Body of pancreas (tissue), 4 donors: ENCODE results near the gene PKM.

Experiments used
- POLR2A ChIP-seq, 3 donors: fragments of 450-650 bp; IDR thresholded peaks; one replicate each; pipeline ENCODE4 v1.6.1; 2016; ENCODE audit warnings: antibody characterized with exemption in 3 of 3, mild to moderate bottlenecking in 2 of 3
- TF ChIP-seq, protein P1 (sequence below), 7 experiments: fragments of 450-650 bp in 4 of 7; fragments of 200-600 bp in 3 of 7; sonication (generic) in 3 of 7; IDR thresholded peaks; one replicate each; pipeline ENCODE4 v1.5.1; 2016 to 2019; ENCODE audit warnings: antibody characterized with exemption in 7 of 7

DNA sequence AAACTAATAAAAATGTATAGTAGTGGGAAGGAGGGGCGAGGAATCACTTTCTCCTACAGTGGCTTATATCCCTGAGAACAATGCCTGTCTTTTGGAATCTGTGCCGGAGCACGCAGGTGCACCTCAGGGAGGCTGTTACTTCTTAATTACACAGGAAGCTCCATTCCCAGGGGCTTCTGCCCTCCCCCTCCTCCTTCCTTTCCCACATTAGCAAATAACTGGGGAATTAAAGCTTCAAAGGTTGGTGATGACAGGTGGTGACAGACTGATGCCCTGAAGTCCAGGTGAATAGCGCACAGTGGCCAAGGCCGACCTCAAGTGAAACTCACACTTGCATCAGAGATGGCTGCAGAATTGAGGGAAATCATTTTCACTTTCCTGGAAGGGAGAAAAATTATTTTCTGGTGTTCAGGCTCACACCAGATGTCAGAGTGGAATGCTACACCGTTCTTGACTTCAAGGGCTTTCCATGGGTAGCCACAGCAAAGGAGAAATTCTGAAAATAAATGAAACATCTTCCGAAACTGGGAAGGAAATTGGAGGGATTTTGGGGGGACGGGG, 37.1 kb downstream of the PKM start:
- TF ChIP-seq, protein P1, sequence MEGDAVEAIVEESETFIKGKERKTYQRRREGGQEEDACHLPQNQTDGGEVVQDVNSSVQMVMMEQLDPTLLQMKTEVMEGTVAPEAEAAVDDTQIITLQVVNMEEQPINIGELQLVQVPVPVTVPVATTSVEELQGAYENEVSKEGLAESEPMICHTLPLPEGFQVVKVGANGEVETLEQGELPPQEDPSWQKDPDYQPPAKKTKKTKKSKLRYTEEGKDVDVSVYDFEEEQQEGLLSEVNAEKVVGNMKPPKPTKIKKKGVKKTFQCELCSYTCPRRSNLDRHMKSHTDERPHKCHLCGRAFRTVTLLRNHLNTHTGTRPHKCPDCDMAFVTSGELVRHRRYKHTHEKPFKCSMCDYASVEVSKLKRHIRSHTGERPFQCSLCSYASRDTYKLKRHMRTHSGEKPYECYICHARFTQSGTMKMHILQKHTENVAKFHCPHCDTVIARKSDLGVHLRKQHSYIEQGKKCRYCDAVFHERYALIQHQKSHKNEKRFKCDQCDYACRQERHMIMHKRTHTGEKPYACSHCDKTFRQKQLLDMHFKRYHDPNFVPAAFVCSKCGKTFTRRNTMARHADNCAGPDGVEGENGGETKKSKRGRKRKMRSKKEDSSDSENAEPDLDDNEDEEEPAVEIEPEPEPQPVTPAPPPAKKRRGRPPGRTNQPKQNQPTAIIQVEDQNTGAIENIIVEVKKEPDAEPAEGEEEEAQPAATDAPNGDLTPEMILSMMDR (IDR thresholded peaks at IDR 0.05), result no peak
- no peak for TF ChIP-seq POLR2A (IDR thresholded peaks at IDR 0.05)
